ENCODE results near the gene SPEF2.
"Not testable (repeated sequence)": the region's sequence is repeated elsewhere in the genome, so short reads cannot be mapped to it uniquely, and the experiment has no call there.

SPEF2 gene

GRCh38 chr5:35854248-35854647 is 236.6 kb downstream of the SPEF2 start:
- no peak for DNase-seq

DNA sequence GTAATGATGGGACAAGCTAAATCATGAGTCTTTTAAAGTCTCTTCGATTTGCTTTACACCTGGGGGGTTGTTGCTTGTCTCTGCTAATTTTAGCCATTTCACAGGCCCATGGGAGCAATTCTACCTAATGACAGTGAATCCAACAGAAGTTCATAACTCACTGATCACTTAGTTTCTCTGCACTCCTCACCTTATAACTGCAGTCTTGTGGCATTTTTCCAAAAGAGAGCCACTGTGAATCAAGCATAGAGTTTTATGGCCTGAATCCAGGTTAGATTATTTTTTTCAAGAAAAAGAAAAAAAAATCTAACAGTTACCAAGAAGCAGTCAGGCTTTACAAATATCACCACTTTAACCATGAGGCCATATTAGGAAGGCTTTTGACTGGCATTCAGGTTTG is 237.5 kb downstream of the SPEF2 start:
- no peak for DNase-seq

DNA sequence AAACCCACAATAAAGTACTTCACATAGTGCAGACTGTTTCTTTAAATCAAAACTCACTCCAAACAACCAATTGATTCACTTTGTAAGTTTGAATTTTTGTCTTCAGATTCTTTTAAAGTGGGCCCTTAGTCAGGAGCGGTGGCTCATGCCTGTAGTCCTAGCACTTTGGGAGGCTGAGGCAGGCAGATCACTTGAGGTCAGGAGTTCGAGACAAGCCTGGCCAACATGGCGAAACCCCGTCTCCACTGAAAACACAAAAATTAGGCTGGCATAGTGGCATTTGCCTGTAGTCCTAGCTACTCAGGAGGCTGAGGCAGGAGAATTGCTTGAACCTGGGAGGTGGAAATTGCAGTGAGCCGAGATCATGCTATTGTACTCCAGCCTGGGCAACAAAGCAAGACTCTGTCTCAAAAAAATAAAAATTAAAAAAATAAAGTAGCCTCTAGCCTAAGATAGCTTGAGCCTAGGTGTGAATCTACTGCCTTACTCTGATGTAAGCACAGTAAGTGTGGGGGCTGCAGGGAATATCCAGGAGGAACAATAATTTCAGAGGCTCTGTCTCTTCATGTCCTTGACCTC is 238.6 kb downstream of the SPEF2 start:
- DNase-seq: not testable (repeated sequence)

DNA sequence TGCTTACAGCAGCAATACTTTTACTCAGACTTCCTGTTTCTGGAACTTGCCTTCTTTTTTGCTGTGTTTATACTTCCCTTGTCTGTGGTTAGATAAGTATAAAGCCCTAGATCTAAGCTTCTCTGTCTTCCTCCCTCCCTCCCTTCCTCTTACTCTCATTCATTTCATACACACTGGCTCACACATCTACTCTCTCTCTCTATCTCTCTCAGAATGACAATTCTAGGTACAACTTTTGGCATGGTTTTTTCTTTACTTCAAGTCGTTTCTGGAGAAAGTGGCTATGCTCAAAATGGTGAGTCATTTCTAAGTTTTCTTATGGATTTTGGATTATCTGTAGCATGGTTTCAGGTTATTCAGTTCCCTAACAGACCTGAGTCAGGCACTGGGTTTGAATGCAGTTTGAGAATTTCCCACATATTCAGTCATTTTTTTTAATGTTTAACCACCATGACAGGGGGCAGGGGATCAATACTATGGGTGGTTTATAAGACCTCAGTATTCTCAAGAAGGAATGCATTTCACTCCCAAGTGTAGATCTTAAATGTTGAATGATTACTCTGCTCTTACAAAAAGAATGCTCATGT is 239.2 kb downstream of the SPEF2 start, which contains the start of gene IL7R:
Gene IL7R, plus strand, starts transcription at position 127 of the 587 bp plus-strand sequence. Its CDS starts 87 bp downstream, at position 214.
- no peak for DNase-seq

DNA sequence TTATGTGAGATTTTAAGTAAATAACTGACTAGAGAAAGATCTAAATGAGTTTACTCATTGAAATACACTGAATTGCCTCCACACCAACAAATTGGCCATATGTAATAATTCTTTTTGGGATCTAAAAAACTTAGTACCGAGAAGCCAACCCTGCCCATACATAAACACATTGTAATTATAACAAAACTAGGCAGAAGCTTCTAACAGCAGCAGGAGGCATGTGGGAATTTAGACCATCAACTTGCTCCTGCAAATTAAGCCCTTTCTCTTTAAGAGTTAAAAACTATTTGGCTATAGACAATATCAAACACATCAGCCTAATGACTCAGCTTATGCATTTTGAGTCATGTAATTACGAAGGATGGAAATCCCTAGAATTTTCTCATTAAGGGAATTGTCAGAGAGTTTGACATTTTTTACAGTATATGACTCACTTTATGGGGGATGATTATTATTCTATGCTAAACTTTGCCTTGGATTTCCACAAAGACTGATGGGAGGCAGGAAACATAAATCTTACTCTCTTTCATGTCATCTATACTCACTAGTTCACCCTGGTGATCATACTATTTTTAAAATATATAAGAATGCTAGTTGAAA is 240.0 kb downstream of the SPEF2 start:
- no peak for DNase-seq

GRCh38 chr5:35859101-35859661 is 241.5 kb downstream of the SPEF2 start:
- DNase-seq: no peak

DNA sequence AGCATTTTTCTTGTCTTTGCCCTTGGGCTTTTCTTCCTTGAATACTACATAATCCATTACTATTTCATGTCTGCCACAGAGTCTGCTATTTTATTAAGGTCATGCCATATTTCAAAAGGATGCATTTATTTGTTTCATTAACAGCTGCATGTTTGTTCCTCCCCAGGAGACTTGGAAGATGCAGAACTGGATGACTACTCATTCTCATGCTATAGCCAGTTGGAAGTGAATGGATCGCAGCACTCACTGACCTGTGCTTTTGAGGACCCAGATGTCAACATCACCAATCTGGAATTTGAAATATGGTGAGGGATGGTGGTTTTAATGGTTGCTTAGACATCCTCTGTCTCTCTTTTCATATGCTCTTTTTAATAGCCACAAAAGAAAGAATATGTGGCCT is 243.0 kb downstream of the SPEF2 start:
- DNase-seq: no peak

GRCh38 chr5:35861718-35862117 is 244.1 kb downstream of the SPEF2 start:
- DNase-seq: no peak

DNA sequence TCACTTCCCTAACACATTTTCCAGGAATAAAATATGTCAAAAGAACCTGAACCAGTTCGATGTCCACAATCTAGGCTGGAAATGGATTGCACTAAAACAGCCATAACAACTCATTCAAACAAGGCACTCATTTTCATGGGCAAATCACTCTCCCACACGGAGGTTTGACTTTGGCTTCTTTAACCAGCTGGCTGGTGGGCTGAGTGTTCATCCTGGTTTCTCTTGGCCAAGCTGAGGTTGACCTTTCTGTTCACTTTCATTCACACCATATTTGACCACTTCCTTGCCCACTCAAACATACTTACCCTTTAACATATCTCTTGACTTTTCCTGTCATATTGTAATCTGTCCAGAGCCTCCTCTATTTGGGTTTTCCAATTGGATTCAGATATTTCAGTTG is 244.5 kb downstream of the SPEF2 start:
- DNase-seq: no peak

- no peak for DNase-seq
Observed at GRCh38 chr5:35863159-35863558, 245.5 kb downstream of the SPEF2 start.

All from nucleus accumbens (tissue), 56 donors.